ENCODE results near the gene NYAP2.

NYAP2 gene

DNA sequence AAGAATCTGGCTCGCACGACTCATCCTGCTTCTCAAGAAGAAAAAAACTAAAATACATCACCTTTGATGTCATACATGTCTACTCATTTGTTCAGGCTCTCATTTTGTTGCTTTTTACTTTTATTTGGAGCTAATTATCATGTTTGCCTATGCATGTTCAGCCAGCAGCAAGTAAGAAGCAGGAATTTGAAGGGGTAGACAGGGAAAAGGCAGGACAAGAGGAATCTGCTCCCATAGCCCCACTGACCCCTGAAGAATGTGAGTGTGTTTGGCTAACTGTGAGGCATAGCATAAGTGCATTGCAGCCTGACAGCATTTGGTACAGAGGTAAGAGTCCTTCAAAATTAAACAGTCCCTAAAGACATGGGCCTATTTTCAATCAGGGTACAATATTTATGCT lies 72.7 kb downstream of the NYAP2 start:
- no peak for DNase-seq (ENCODE audit: low read depth in 1 of 2, low spot score in 1 of 2)
- Histone ChIP-seq H3K27me3 (ENCODE audit: insufficient read depth, poor library complexity, severe bottlenecking) (no peaks in the 10 kb centered on the region), H3K4me3 (replicated peaks; ENCODE audit: insufficient read depth, low read length) (no peak overlapping the region), H3K27ac (replicated peaks) (no peak overlapping the region)
- TF ChIP-seq SPI1 (IDR thresholded peaks at IDR 0.05; ENCODE audit: borderline replicate concordance, low read depth), result no peak
- no peak for TF ChIP-seq POLR2AphosphoS5 (IDR thresholded peaks at IDR 0.05; ENCODE audit: low read depth)
- no peak for TF ChIP-seq GABPA (IDR thresholded peaks at IDR 0.05; ENCODE audit: low read depth)
- TF ChIP-seq REST (IDR thresholded peaks at IDR 0.05; ENCODE audit: insufficient replicate concordance, low read depth), result no peak
- TF ChIP-seq, protein P1, sequence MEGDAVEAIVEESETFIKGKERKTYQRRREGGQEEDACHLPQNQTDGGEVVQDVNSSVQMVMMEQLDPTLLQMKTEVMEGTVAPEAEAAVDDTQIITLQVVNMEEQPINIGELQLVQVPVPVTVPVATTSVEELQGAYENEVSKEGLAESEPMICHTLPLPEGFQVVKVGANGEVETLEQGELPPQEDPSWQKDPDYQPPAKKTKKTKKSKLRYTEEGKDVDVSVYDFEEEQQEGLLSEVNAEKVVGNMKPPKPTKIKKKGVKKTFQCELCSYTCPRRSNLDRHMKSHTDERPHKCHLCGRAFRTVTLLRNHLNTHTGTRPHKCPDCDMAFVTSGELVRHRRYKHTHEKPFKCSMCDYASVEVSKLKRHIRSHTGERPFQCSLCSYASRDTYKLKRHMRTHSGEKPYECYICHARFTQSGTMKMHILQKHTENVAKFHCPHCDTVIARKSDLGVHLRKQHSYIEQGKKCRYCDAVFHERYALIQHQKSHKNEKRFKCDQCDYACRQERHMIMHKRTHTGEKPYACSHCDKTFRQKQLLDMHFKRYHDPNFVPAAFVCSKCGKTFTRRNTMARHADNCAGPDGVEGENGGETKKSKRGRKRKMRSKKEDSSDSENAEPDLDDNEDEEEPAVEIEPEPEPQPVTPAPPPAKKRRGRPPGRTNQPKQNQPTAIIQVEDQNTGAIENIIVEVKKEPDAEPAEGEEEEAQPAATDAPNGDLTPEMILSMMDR (IDR thresholded peaks at IDR 0.05; ENCODE audit: insufficient read depth, low read length), result no peak

DNA sequence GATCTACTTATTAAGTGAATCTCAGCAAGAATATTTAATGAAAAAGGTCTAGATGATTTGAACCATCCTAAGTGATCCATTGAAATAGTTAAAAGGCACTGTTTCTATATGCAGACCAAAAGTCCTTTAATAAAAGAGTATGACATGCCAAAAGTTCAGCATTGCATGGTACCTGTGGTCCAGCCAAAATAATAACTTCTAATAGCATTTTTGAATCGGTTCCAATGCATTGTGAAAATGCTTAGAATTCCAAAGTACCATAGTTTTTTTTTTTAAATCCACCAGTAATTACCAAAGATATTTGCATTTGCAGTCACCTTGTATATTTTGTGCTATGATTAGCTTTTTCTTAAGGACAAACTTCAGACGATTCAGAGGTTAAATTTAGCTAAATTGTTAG lies 79.9 kb downstream of the NYAP2 start:
- Histone ChIP-seq H3K27me3 (ENCODE audit: insufficient read depth, poor library complexity, severe bottlenecking) (no peaks in the 10 kb centered on the region), H3K27ac (replicated peaks) (no peak overlapping the region), H3K4me3 (replicated peaks; ENCODE audit: insufficient read depth, low read length) (no peak overlapping the region)
- no peak for DNase-seq (ENCODE audit: low read depth in 1 of 2, low spot score in 1 of 2)
- TF ChIP-seq GABPA (IDR thresholded peaks at IDR 0.05; ENCODE audit: low read depth) (no peak), SPI1 (IDR thresholded peaks at IDR 0.05; ENCODE audit: borderline replicate concordance, low read depth) (no peak), POLR2AphosphoS5 (IDR thresholded peaks at IDR 0.05; ENCODE audit: low read depth) (no peak), REST (IDR thresholded peaks at IDR 0.05; ENCODE audit: insufficient replicate concordance, low read depth) (no peak)
- TF ChIP-seq, protein P1 (IDR thresholded peaks at IDR 0.05; ENCODE audit: insufficient read depth, low read length), result no peak

DNA sequence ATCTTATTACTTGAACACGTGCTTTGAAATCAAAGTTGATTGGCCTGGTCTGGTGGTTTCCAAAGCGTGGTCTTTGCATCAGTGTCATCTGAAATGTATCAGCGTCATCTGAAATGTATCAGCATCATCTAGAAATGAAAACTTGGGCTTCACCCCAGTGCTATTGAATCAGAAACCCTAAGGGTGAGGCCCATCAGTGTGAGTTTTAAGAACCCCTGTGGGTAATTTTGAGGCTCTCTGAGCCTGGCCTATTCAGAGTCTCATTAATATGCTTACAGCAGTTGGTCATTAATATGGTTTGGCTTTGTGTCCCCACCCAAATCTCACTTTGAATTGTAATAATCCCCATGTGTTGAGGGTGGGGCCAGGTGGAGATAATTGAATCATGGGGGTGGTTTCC lies 85.2 kb downstream of the NYAP2 start:
- TF ChIP-seq SPI1 (IDR thresholded peaks at IDR 0.05; ENCODE audit: borderline replicate concordance, low read depth), result no peak
- no peak for TF ChIP-seq REST (IDR thresholded peaks at IDR 0.05; ENCODE audit: insufficient replicate concordance, low read depth)
- no peak for TF ChIP-seq GABPA (IDR thresholded peaks at IDR 0.05; ENCODE audit: low read depth)
- TF ChIP-seq, protein P1 (IDR thresholded peaks at IDR 0.05; ENCODE audit: insufficient read depth, low read length), result no peak
- no peak for TF ChIP-seq POLR2AphosphoS5 (IDR thresholded peaks at IDR 0.05; ENCODE audit: low read depth)
- H3K4me3 ChIP-seq (replicated peaks; ENCODE audit: insufficient read depth, low read length), result no peak overlapping the region
- no peak overlapping the region for H3K27ac ChIP-seq (replicated peaks)
- DNase-seq (ENCODE audit: low read depth in 1 of 2, low spot score in 1 of 2), result no peak
- no peaks in the 10 kb centered on the region for H3K27me3 ChIP-seq (ENCODE audit: insufficient read depth, poor library complexity, severe bottlenecking)

Data from HL-60 (cell line).